GM12891 (cell line): ENCODE measurements around the gene CCDC190.

ENCODE experiments used
- POLR2A ChIP-seq: IDR thresholded peaks from 2 replicates; pipeline ENCODE4 v1.6.1; 2011; ENCODE audit warnings: low read depth, low read length, control low read depth
- POLR2AphosphoS5 ChIP-seq: IDR thresholded peaks from 2 replicates; pipeline ENCODE4 v1.6.1; 2011; ENCODE audit warnings: low read depth, low read length, control low read depth

DNA sequence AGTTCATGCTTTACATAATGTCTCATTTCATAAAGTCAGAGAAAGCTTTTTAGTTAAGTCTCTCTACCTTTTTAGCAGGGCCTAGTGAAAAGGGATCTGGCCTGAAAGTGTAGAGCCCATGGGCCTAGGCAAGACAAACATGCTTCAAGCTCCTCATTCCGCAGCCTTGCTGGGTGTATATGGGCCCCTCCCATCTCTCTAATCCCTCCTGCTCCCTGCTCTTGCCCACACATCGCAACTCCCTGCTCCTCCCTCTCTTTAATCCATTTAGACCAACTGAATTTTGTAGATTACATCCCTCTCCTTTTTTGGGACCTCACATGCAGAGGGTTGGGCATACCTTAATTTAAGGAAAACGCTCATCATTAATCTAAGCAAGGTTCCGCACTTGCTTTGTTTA is 42.3 kb upstream of the CCDC190 start:
- TF ChIP-seq POLR2A (no peak), POLR2AphosphoS5 (no peak)
